HCT116 (cell line): ENCODE measurements around the gene POLR2C. TPM values are rescaled to one million over a fixed set of nuclear protein-coding genes. Genes with fewer than 3 reads are reported as not detected.

Experiments
- ATAC-seq: fragments of 200-7000 bp; cut with Tn5 transposase; 2 replicates; pipeline ENCODE4 v1.9.1; 2020; ENCODE audit warnings: mild to moderate bottlenecking, moderate library complexity
- BruUV-seq: library from RNA; stranded (reverse); fragments of 400-500 nt; replicated peaks from 2 replicates; lab custom pipeline; 2021; lab: Mats Ljungman, UMichigan
- CTCF ChIA-PET: fragments of 300-600 bp; sonication (Branson Sonifier 250); formaldehyde crosslinking; loops from one replicate; lab custom pipeline; 2021; ENCODE audit warnings: antibody characterized with exemption; lab: Charles Lee
- POLR2A ChIA-PET: fragments of 300-600, 350-600 bp; sonication (Branson Sonifier 250); formaldehyde crosslinking; loops from one replicate; lab custom pipeline; 2021; ENCODE audit warnings: antibody characterized with exemption; lab: Charles Lee
- RAD21 ChIA-PET, 2 experiments: fragments of 300-600 bp; sonication (Branson Sonifier 250); formaldehyde crosslinking; loops; one replicate each; lab custom pipeline; 2023; ENCODE audit warnings: low total read pairs in 2 of 2; ENCODE audit not compliant: uncharacterized antibody in 2 of 2, unreplicated experiment in 2 of 2, low non-redundant PET in 1 of 2; lab: Charles Lee
- DNase-seq: peaks from one replicate; pipeline ENCODE4 v3.0.0-alpha.2; 2010; ENCODE audit warnings: low read depth, low spot score
- H2AFZ ChIP-seq: fragments of 200-600 bp; shearing (Covaris generic), sonication (generic); 2 replicates; pipeline ENCODE4 v1.6.1; 2017; ENCODE audit warnings: low read depth, mixed run types, mixed read lengths, antibody characterized with exemption, low read length; ENCODE audit not compliant: poor library complexity, severe bottlenecking
- H3K27ac ChIP-seq: 2 replicates; pipeline ENCODE4 v1.5.1; 2012; ENCODE audit warnings: low read depth, low read length
- H3K27me3 ChIP-seq: fragments of 200-600 bp; sonication (generic); 2 replicates; pipeline ENCODE4 v1.6.1; 2016; ENCODE audit warnings: mixed run types, low read length, mixed read lengths; ENCODE audit not compliant: insufficient read depth
- H3K36me3 ChIP-seq, 2 experiments: fragments of 200-500 bp in 1 of 2; fragments of 200-600 bp in 1 of 2; sonication (Bioruptor generic) in 1 of 2; sonication (generic) in 1 of 2; 2 replicates each; pipeline versions ENCODE4 v1.5.1 to v1.6.1; 2014 to 2016; ENCODE audit warnings: low read length in 2 of 2, inconsistent platforms in 1 of 2, mixed read lengths in 1 of 2, mixed run types in 1 of 2; ENCODE audit not compliant: insufficient read depth in 2 of 2, control insufficient read depth in 1 of 2
- H3K4me1 ChIP-seq, 2 experiments: fragments of 200-600 bp in 1 of 2; sonication (generic) in 1 of 2; 2 replicates each; pipeline versions ENCODE4 v1.5.1 to v1.6.1; 2012 to 2017; ENCODE audit warnings: low read length in 2 of 2, inconsistent platforms in 1 of 2, mild to moderate bottlenecking in 1 of 2, mixed read lengths in 1 of 2, mixed run types in 1 of 2, moderate library complexity in 1 of 2; ENCODE audit not compliant: insufficient read depth in 2 of 2, control insufficient read depth in 1 of 2
- H3K4me2 ChIP-seq: fragments of 200-600 bp; sonication (generic); 2 replicates; pipeline ENCODE4 v1.6.1; 2017; ENCODE audit warnings: mixed run types, low read length, mixed read lengths
- H3K4me3 ChIP-seq, 2 experiments: fragments of 200-600 bp in 1 of 2; sonication (generic) in 1 of 2; replicated peaks in 1 of 2; 2 replicates each; pipeline ENCODE4 v1.5.1; 2011 to 2016; ENCODE audit warnings: low read length in 2 of 2, control low read depth in 1 of 2, low read depth in 1 of 2, mild to moderate bottlenecking in 1 of 2, mixed read lengths in 1 of 2, mixed run types in 1 of 2
- H3K79me2 ChIP-seq: fragments of 200-600 bp; sonication (generic); 2 replicates; pipeline ENCODE4 v1.6.1; 2017; ENCODE audit warnings: mild to moderate bottlenecking, mixed run types, low read length, moderate library complexity, mixed read lengths; ENCODE audit not compliant: insufficient read depth
- H3K9ac ChIP-seq: fragments of 200-600 bp; sonication (generic); 2 replicates; pipeline ENCODE4 v1.6.1; 2016; ENCODE audit warnings: low read length, mixed read lengths
- H3K9me2 ChIP-seq: fragments of 200-600 bp; sonication (generic), shearing (Covaris generic); 2 replicates; pipeline ENCODE4 v1.6.1; 2017; ENCODE audit warnings: mixed run types, mild to moderate bottlenecking, moderate library complexity; ENCODE audit not compliant: insufficient read depth
- H3K9me3 ChIP-seq, 2 experiments: fragments of 200-500 bp in 1 of 2; fragments of 200-600 bp in 1 of 2; sonication (Bioruptor generic) in 1 of 2; sonication (generic) in 1 of 2; 2 replicates each; pipeline ENCODE4 v1.6.1; 2014 to 2017; ENCODE audit warnings: low read length in 2 of 2, mixed read lengths in 2 of 2, inconsistent platforms in 1 of 2, low read depth in 1 of 2, mild to moderate bottlenecking in 1 of 2, mixed run types in 1 of 2, moderate library complexity in 1 of 2; ENCODE audit not compliant: control insufficient read depth in 1 of 2, insufficient read depth in 1 of 2
- H4K20me1 ChIP-seq: fragments of 200-600 bp; sonication (generic), shearing (Covaris generic); 2 replicates; pipeline ENCODE4 v1.6.1; 2017; ENCODE audit warnings: mixed run types, mild to moderate bottlenecking, moderate library complexity; ENCODE audit not compliant: insufficient read depth
- JUND ChIP-seq: IDR thresholded peaks from 2 replicates; pipeline ENCODE4 v1.6.1; 2012
- POLR2A ChIP-seq: IDR thresholded peaks from 2 replicates; pipeline ENCODE4 v1.7.0; 2011; ENCODE audit warnings: borderline replicate concordance; ENCODE audit not compliant: insufficient read depth, insufficient read length; ENCODE audit errors: extremely low read depth
- SIN3A ChIP-seq: IDR thresholded peaks from 2 replicates; pipeline ENCODE4 v1.6.1; 2012; ENCODE audit warnings: low read depth
- SP1 ChIP-seq: IDR thresholded peaks from 2 replicates; pipeline ENCODE4 v1.6.1; 2012; ENCODE audit warnings: low read depth
- ZFX ChIP-seq: fragments of 450-650 bp; IDR thresholded peaks from 2 replicates; pipeline ENCODE4 v1.6.1; 2017
- ZNF274 ChIP-seq: fragments of 200-500 bp; sonication (Bioruptor generic); IDR thresholded peaks from 2 replicates; pipeline ENCODE4 v1.6.1; 2014; ENCODE audit warnings: mild to moderate bottlenecking, low read depth, low read length, inconsistent platforms
- intact Hi-C: fragments of 100-400 bp; cut with micrococcal nuclease; formaldehyde crosslinking; loops from 2 replicates; pipeline ENCODE4 v1.10.0; 2022
- total RNA-seq: library from RNA; stranded (reverse); gene quantifications from one replicate; pipeline ENCODE4 v1.2.1, GENCODE V29; 2021; ENCODE audit not compliant: unreplicated experiment
- TF ChIP-seq, protein P1 (sequence below): IDR thresholded peaks from 2 replicates; pipeline ENCODE4 v1.6.1; 2011; ENCODE audit warnings: mild to moderate bottlenecking, low read length, moderate library complexity; ENCODE audit not compliant: insufficient replicate concordance; ENCODE audit errors: extremely low read depth
- TF ChIP-seq, protein P2 (sequence below): IDR thresholded peaks from 2 replicates; pipeline ENCODE4 v1.6.1; 2012
- TF ChIP-seq, protein P3 (sequence below): IDR thresholded peaks from 2 replicates; pipeline ENCODE4 v1.6.1; 2012; ENCODE audit warnings: low read depth

Gene POLR2C
- total RNA-seq, 1 experiment from 2014 or later = 74.4 TPM

DNA sequence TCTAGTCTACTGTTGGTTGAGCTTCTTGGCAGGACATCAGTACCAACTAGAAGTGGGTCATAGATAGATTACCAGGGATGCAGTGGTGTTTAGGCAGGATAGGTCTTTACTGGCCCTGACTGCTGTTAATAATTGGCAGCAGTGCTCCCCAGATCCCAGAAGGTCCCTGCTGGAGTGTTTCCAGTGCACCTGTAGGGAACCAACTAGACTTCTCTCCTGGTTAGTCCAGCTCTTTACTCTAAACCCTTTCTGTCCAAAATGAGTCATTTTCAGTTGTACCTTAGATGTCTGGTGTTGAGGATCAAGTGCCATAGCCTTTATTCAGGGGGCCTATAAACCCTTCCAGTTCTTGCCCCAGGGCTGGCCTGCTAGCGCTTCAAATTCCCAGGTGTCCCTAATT lies 8.7 kb downstream of the POLR2C start (continued):
- TF ChIP-seq SP1 = no peak
- no peak for TF ChIP-seq JUND
- no peak for TF ChIP-seq ZFX
- TF ChIP-seq, protein P1, sequence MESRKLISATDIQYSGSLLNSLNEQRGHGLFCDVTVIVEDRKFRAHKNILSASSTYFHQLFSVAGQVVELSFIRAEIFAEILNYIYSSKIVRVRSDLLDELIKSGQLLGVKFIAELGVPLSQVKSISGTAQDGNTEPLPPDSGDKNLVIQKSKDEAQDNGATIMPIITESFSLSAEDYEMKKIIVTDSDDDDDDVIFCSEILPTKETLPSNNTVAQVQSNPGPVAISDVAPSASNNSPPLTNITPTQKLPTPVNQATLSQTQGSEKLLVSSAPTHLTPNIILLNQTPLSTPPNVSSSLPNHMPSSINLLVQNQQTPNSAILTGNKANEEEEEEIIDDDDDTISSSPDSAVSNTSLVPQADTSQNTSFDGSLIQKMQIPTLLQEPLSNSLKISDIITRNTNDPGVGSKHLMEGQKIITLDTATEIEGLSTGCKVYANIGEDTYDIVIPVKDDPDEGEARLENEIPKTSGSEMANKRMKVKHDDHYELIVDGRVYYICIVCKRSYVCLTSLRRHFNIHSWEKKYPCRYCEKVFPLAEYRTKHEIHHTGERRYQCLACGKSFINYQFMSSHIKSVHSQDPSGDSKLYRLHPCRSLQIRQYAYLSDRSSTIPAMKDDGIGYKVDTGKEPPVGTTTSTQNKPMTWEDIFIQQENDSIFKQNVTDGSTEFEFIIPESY = no peak
- TF ChIP-seq, protein P2, sequence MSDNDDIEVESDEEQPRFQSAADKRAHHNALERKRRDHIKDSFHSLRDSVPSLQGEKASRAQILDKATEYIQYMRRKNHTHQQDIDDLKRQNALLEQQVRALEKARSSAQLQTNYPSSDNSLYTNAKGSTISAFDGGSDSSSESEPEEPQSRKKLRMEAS = no peak
- no peak for TF ChIP-seq ZNF274
- TF ChIP-seq SIN3A = no peak
- TF ChIP-seq POLR2A = no peak

DNA sequence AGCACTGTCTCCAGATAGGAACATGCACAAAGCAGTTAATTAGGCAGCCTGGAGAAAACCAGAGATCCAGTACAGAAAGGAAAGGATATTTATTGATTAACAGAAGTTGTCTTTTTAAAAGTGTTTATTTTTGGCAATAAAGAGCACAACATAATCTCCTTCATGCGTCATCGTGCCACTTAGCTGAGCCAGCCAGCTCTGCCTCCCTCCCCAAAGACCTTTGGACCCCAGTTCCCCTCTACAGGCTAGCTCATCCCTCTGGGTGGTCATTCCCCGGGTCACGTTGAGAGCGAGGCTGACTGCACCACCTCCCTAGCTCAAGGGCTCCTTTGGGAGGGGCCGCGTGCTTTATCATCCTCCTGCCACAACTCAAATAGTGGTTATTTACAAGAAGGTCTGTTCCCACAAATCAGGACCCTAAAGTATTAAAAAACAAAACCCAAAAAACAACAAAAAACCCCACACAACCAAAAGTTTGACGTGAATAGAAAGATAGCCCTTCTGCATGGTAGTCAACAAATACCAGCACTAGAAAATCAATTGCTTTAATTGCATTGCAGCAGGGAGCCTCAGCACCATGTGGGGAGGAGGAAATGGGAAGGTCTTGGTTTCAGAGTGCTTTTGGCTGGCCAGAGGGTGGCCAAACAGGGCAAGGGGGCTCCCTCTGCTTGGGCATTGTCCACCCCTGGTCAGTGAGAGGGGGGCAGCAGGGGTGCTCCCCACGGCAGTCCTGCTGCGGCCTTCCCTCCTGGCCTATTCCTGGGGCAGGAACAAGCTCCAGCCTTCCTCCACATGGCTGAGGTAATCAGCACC lies 9.6 kb downstream of the POLR2C start:
- H3K27me3 ChIP-seq = no peaks in the 10 kb centered on the region
- H3K9ac ChIP-seq = no peak overlapping the region
- no peaks in the 10 kb centered on the region for H3K9me2 ChIP-seq
- ChIA-PET RAD21 (no interaction called here), POLR2A (interaction anchor here (1.7 kb wide), 1 partner anchor 10 kb away, joined by 7 read pairs; the partner anchor contains the start of gene POLR2C), CTCF (interaction anchor here (1.4 kb wide), 1 partner anchor 10 kb away, joined by 3 read pairs; the partner anchor contains the start of gene POLR2C)
- H3K4me1 ChIP-seq = peaks cover 11 to 15% of the 10 kb centered on the region in 2 experiments; a peak in 3 of 4 replicates
- no peak overlapping the region for H3K4me2 ChIP-seq
- TF ChIP-seq, protein P3, sequence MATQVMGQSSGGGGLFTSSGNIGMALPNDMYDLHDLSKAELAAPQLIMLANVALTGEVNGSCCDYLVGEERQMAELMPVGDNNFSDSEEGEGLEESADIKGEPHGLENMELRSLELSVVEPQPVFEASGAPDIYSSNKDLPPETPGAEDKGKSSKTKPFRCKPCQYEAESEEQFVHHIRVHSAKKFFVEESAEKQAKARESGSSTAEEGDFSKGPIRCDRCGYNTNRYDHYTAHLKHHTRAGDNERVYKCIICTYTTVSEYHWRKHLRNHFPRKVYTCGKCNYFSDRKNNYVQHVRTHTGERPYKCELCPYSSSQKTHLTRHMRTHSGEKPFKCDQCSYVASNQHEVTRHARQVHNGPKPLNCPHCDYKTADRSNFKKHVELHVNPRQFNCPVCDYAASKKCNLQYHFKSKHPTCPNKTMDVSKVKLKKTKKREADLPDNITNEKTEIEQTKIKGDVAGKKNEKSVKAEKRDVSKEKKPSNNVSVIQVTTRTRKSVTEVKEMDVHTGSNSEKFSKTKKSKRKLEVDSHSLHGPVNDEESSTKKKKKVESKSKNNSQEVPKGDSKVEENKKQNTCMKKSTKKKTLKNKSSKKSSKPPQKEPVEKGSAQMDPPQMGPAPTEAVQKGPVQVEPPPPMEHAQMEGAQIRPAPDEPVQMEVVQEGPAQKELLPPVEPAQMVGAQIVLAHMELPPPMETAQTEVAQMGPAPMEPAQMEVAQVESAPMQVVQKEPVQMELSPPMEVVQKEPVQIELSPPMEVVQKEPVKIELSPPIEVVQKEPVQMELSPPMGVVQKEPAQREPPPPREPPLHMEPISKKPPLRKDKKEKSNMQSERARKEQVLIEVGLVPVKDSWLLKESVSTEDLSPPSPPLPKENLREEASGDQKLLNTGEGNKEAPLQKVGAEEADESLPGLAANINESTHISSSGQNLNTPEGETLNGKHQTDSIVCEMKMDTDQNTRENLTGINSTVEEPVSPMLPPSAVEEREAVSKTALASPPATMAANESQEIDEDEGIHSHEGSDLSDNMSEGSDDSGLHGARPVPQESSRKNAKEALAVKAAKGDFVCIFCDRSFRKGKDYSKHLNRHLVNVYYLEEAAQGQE = no peak
- H3K9me3 ChIP-seq = no peaks in the 10 kb centered on the region
- no TSS peak for BruUV-seq
- H2AFZ ChIP-seq = no peak overlapping the region
- intact Hi-C loops = no loop called here
- peaks cover 37 to 52% of the 10 kb centered on the region in 2 experiments; a peak in 3 of 4 replicates for H3K36me3 ChIP-seq
- H3K27ac ChIP-seq = no peak overlapping the region
- H3K4me3 ChIP-seq = no peak overlapping the region
- ATAC-seq = no peak
- DNase-seq = no peak
- no peaks in the 10 kb centered on the region for H4K20me1 ChIP-seq
- no peaks in the 10 kb centered on the region for H3K79me2 ChIP-seq
